ENCODE results near the gene CKB.
A peak's percentile ranks its signal among the peaks of the same experiment; 100 is the strongest.
"Not testable (repeated sequence)": the region's sequence is repeated elsewhere in the genome, so short reads cannot be mapped to it uniquely, and the experiment has no call there.

CKB gene

DNA sequence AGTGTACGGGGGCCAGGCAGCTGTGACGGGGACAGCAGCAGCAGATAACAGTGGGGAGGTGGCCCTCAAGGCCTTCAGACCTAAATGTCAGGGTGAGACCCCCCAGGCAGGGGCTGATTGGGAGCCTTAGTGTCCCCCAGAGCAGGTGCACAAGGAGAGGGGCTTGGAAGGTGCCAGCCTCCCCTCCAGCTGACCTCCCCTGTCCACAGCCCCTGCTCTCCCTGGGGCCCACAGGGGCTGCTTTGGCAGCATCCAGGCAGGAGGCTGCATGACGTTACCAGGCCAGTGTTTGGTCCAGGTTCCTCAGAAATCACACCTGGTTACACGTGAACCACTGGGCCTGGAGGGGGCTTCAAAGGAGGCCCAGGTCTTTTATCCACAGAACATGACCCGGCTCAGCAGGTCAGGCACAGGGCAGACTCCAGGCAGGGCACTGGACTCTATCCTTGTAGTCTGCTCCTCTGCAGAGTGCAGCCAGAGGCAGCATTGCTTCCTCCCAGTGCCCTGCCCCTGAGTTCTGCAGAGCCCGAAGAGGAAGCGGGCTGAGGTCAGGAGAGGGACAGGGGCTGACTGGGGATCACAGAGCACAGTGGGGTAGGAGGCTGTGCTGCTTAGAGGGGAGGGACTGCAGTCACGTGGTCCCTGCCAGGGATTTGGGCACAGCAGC lies 3.8 kb upstream of the CKB start:
- DNase-seq (ENCODE audit: low read depth in 2 of 2) = no peak

DNA sequence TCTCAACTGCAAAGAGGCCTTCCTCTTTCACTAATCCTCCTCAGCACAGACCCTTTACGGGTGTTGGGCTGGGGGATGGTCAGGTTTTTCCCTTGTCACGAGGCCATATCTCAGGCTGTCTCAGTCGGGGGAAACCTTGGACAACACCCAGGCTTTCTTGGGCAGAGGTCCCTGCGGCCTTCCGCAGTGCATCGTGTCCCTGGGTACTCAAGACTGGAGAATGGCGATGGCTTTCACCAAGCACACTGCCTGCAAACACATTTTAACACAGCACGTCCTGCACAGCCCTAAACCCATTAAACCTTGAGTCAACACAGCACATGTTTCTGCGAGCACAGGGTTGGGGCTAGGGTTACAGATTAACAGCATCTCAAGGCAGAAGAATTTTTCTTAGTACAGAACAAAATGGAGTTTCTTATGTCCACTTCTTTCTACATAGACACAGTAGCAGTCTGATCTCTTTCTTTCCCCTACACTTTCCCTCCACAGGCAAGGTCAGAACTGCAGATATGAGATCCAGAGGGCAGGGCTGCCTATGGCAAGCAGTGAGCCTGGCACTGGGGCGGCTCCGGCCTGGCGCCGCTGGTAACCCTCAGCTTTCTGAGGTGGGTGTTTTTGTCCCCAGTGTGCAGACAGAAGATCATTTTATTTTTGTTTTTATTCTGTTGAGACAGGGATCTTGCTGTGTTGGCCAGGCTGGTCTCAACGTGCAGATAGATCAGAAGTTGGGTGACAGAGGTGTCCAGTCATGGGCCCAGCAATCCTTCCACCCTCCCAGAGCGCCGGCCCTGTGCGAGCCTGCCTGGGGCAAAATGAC lies 3.0 kb upstream of the CKB start:
- not testable (repeated sequence) for DNase-seq (ENCODE audit: low read depth in 2 of 2)

DNA sequence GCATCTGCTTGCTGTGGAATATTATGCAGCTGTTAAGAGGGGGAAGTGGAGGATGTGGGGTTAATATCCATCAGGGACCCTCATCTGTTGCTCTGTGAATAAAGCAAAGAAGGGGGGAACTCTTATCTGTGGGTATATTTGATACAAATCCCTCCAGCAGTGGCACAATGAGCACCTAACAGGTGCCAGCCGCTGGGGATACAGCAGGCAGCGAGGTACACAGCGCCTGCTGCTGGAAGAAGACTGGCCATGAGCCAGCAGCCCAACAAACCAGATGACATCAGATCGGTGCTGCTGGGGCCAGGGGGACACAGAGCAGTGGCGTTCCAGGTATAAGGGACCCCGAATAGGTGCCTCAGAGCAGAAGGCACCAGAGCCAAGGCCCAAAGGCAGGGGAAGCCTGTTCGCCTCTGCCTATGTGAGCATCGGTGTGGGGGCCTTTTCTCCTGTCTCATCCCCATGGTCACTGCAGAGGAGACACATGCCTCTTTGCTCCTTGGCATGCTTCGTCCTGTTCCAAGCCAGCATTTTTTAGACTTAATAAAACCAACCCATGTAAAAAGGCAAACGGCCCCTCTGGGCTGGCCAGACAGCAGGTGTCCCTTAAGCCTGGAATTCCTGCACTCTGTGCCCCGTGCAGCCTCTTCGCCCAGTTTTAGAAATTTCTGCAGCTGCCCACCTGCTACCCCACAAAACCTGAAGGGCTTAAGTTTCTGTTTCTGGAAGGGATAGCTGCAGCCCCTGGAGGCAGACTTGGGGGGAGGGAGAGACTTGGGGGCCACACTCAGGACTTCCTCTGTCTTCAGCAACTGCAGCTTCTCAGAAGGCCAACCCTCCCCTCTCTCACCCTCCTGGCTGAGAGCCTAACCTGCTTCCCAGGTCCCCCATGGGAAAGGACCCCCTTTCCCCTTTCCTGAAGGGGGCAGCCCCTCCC lies 1.6 kb upstream of the CKB start:
- DNase-seq (ENCODE audit: low read depth in 2 of 2) = no peak

DNA sequence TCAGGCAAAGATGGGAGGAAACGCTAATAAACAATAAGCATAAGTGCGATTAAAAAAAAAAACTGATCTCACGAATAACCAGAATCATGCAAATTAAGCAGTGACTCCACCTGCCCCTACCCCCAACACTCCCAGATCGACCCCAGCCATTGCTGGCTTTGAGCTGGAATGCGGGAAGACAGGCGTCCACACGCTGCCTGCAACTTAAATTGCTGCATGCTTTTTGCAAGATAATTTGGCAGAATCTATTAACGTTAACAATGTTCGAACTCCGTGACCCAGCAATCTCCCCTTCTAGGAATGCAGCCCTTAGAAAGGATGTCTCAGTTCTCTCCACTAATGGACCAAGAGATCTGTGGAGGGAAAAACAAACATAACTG lies 935 bp upstream of the CKB start:
- DNase-seq (ENCODE audit: low read depth in 2 of 2) = no peak

DNA sequence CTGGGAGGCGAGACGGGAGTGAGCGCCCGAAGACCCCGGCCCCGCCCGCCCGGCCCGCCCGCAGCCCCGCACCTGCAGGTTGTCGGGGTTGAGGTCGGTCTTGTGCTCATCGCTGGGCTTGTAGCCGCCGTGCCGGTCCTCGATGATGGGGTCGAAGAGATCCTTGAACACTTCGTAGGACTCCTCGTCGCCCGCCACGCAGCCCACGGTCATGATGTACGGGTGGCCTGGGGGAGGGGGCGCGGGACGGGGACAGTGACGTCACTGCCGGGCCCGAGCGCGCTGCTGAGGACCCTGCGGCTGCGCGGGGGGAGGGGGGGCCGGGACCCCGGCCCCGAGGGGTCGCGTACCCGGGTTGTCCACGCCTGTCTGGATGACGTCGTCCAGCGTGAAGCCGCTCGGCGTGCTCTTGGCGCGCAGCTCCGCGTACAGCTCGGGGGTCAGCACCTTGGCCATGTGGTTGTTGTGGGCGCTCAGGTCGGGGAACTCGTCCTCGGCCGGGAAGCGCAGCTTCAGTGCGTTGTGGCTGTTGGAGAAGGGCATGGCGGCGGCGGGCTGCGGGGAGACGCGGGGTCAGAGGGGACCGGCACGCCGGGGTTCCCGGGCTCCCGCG lies 573 bp downstream of the CKB start:
- DNase-seq (ENCODE audit: low read depth in 2 of 2) = no peak

DNA sequence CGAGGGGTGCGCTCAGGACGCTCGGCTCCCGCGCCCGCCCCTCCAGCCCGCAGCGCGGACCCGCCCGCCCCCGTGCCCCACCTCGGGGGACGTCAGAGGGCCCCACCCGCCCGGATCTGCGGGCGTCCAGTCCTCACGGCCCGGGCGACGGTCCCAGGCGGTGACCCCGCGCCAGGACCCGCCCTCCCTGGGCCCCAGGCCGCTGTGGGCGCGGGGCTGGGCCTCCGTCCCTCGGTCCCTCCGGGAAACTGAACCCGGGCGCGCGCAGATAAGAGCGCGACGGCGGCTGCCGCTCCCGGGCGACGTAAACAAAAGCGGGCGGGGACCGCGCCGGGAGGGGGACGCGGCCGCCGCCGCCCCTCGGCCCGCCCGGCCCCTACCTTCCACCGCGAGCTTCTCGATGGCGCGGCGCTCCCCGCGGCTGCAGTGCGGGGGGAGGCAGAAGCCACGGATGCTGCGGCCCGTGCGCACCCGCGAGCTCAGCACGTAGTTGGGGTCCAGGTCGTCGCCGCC lies 1.1 kb downstream of the CKB start:
- DNase-seq (ENCODE audit: low read depth in 2 of 2) = no peak

DNA sequence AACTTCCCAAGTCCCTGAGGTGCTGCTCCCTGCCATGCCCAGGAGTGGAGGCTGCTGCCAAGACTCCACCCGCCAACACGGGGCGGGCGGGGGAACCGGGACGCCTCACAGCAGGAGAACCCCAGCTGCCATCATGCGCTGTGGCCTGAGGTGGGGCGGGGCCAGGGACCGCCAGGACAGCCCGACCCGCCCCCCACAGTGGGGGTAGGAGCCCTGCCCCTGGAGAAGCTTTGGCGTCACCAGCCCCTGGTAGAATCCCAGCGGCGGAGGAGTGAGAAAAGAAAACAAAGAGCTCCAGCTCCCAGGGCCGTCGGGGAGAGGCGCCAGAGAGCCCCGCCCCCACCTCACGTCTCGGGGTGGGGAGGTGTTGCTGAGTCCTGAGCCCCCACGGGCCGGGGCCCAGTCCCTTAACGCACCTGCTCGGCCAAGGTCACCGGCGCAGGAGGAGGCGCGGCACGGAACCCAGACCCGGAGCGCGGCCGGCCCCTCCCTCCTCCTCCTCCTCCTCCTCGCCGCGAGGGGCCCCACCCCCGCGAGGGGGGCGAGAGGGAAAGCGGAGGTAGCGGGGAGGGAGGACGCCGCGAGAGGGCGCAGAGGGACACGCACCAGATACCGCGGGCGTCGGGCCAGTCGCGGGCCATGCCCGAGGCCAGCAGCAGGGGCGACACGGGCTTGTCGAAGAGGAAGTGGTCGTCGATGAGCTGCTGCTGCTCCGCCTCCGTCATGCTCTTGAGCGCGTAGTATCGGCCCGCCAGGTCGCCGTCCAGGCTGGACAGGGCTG lies 1.8 kb downstream of the CKB start:
- peak in 1 of 2 experiments; percentile 32 for DNase-seq (ENCODE audit: low read depth in 2 of 2)

DNA sequence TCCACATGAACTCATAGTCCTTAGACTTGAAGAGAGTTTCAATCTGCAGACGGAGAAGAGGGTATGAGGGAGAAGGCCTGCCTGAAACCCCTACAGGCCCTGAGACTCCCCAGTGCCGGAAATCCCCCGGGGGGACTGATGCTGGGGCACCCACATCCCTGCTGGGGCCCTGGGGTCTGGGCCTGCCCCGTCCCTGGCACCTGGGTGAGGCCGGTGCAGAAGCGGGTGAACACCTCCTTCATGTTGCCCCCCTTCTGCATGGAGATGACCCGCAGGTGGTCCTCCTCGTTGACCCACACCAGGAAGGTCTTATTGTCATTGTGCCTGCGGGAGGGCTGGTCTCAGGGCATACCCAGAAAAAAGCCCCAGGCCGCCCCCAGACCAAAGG lies 2.4 kb downstream of the CKB start:
- no peak for DNase-seq (ENCODE audit: low read depth in 2 of 2)

DNA sequence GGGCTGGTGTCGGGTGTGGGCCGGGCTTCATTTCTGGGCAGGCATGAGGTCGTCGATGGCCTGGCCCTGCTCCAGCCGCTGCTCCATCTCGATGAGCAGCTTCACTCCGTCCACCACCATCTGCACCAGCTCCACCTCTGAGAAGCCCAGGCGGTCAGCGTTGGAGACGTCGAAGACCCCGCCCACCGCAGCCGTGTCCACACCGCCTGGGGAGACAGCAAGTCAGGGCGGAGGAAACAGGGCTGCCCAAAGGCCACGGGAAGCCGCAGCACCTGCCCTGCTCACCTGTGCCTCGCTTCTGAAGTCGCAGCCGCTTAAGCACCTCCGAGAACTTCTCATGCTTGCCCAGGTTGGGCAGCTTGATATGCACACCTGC lies 2.8 kb downstream of the CKB start:
- DNase-seq (ENCODE audit: low read depth in 2 of 2) = no peak

DNA sequence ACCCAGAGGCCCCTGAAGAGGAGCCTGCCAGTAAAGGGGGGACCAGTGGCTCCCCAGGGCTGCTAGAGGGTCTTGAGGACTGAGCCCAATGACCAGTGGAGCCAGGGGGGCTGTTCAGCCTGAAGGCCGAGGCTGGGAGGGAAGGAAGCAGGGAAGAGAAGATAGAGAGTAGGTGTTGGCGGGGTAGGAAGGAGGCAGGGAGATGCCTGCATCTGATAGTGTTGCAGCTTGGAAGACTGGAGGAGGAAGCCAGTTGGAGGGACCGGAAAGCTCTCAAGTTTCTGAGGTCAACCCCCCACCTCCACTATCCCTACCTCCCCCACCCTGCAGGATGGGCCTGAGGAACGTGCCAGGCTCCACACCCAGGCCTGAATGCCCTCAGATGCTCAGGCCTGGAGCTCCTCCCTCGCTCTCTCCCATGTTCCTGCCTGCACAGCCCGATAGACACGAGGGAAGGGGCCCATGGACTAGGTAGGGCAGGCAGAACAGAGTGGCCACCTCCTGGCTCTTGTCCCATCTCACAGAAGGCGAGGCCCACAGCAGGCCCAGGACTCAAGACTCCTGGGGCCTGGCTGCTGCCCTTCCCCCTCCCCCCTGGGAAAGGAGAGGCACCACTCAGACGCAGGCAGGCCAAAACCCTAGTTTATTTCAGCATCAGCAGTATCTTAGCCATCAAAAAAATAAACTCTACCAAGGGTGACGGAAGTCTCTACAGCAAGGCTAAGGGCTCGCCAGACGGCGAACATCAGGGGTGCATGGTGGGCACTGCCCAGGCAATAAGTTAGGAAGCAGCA lies 3.4 kb downstream of the CKB start:
- no peak for DNase-seq (ENCODE audit: low read depth in 2 of 2)

DNA sequence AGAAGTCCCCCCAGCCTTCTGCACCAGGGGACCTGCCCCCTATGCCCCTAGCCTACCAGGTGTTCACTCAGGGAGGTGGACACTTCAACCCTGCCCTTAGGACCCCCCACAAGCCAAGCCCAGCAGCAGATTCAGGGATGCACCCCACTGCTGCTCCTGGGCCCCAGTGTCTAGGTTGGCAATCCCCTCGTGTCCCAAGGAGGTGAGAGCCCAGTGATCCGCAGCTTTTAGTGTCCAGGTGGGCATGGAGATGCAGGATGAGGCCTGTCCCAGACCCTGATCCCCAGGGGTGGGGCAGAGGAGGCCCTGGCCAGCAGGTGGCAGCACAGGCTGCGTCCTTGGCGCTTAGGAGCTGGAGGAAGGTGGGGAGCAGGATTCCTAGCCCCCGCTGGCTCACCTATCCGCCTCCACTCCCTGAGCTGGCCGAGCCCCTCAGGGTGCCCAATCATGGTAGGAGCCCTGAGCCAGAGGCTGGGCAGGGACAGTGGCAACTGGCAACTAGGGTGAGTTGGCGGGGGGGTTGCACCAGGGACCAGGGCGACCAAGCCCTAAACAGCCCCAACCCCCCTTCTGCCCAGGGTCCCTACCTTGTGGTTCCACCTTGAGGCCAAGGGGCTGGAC lies 4.1 kb downstream of the CKB start:
- DNase-seq (ENCODE audit: low read depth in 2 of 2) = no peak

DNA sequence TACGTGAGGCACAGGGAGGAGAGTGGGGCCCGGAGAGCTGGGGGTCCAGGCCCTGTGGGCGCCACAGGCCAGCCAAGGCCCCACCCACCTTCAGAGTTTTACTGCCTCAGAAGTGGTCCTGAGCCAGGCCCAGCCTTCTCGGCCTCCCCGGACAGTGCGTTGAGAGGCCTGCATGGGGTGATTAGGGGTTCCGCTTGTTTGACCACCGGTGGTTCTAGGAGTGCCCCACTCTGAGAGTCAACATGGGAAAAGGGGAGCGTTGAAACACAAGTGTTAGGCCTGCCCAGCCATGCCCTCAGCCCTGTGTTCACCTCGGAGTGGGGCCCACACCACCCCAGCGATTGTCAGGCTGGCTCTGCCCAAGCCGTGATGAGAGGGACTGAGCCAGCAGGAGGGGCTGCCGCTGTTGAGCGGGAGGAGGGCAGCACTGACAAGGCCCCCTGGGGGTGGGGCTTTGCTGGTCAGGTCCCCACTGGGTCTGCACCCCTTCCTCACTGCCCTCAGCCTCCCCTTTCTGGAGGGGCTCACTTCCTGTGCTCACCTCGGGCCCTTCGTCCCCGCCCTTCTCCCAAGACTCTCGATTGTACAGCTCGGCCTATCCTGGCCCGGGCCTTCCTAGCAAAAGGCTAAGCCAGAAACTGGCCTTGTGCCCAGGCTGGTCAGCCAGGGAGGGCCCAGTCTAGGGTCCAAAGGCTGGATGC lies 4.8 kb downstream of the CKB start:
- no peak for DNase-seq (ENCODE audit: low read depth in 2 of 2)

DNA sequence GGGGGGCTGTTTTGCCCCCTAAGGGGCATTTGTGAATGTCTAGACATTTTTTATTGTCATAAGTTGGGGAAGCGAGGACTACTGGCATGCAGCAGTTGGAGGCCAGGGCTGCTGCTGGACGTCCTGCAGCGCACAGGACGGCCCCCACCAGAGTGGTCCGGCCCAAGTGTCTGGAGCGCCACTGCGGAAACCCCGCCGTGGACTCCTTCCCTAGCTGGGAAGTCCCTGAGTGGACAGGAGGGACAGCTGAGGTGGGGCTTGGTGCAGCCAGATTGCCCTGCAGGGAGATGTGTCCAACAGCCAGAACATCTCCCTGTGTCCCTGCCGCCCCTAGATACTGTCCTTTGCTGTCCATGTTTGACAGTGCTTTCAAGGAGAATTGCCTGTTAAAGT lies 5.5 kb downstream of the CKB start:
- no peak for DNase-seq (ENCODE audit: low read depth in 2 of 2)

DNA sequence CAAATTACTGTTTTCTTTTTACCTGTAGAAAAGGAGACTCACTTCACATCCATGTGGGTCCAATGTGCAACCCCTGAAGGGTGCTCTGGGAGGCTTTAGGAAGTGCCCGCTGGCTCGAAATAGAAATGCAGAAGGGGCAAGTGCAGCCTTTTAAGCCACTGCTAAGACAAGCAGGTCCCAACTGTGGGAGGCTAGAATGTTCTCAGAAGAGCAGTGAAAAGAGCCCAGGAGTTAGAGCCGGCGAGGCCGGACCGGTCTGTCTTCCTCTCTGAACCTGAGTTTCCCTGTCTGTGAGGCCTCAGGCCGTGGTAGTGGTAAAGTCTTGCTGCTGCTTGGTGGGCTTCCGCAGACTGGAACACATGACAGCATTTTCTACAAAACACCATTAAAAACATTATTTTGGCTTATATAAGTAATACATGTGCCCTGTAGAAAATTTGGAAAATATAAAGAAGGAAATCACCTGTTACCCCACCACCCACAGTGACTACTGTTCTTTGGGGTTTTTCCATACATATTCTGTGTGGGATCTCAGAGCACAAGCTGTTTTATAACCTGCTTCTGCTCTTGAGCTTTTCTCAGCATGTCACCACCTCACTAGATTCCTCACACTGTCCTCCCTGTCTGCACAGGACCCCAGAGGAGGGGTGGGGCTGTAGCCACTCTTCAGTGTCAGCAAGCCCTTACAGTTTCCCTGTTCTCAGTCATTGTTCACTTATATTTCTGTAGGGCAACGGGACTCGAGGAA lies 6.0 kb downstream of the CKB start:
- DNase-seq (ENCODE audit: low read depth in 2 of 2) = no peak

DNA sequence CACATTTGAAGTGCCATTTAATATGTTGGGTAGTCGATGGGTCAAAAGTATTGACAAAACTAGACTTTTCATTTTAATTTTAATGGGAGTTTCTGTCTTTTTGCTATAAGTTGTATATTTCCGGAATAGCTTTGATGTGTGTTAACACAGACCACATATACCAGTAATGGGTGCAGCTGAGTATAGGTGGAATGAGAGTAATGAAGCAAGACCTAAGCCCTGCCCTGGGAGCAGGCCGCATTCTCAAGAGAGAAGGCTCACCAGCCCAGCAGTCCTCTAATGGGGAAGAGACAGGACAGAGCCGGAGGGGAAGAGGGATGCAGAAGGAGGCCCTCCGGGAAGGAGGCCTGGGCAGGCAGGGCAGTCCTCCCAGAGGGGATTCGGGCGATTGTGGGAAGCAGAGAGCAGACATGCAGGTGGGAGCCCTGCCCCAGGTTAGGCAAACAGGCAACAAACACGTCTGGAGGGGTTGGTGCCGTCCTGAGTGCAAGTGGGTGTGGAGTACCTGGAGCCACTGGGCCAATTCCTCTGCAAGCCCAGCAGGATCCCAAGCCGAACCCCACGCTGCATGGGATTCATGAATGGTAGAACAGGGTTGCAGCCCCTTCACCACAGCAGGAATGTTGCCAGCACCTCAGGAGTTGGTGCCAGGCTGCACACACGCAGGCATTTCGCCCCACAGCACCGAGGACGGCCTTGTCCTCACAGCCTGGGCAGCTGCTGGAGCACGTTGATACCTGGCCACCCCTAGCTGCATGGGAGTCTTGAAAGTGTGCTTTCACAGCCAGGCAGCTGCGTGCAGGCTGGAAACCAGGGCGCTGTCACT lies 7.8 kb downstream of the CKB start:
- DNase-seq (ENCODE audit: low read depth in 2 of 2) = no peak

DNA sequence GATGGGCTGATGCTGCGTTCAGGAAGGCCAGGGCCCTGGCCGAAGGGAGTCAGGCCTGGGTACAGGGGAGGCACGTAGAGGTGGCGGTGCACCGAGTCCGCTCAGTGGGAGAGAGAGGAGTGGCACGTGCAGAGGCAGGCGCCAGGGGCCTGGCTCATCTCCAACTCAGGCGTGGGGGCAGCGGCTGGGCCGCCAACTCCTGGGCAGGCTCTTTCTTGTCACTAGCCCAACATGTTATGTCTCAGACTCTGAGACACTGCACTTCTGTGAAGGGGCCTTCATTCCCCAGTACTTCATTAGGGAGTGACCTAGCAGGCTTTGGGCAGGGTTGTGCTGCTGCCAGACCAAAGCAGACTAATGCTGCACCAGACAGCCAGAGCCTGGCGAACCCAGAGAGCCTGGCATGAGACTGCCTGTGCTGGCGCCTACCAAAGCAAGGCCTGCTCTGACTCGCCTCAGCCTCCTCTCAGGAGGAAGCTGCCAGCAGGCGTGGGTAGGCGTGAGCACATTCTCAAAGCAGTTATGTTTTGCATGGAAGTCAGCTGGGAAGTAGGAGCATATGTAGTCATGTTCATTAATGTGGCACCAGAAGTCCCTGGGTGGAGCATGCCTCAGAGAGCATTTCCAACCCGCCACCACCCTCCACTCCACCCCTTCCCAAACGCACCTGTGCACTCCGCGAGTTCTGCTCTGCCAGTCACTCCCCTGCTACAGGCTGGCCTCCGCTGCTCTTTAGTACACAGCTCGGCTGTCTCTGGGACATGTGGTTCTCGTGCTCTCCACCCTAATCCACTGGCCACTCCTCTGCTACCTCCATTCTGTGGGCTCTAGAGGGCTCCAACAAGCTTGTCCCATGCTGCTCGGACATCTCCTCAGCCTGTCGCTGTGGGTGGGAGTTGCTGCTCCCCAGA lies 9.7 kb downstream of the CKB start:
- DNase-seq (ENCODE audit: low read depth in 2 of 2) = no peak
